Activated CD8-positive, alpha-beta memory T cell treated with anti-CD3 and anti-CD28 coated beads, Interleukin-2, amount 50 U/mL, for 4 hours (primary cell): ENCODE results near the gene GPR84.
"Not testable (repeated sequence)": the region's sequence is repeated elsewhere in the genome, so short reads cannot be mapped to it uniquely, and the experiment has no call there.

Experiments
- DNase-seq: peaks from one replicate; pipeline ENCODE4 v3.0.0-alpha.2; 2020

The GPR84 gene

DNA sequence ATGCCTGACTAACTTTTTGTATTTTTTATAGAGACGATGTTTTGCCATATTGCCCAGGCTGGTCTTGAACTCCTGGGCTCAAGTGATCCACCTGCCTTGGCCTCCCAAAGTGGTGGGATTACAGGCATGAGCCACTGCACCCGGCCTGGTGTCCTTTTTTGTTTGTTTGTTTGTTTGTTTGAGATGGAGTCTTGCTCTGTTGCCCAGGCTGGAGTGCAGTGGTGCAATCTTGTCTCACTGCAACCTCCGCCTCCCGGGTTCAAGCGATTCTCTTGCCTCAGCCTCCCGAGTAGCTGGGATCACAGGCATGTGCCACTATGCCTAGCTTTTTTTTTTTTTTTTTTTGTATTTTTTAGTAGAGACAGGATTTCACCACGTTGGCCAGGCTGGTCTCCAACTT lies 10.0 kb downstream of the GPR84 start:
- DNase-seq, result not testable (repeated sequence)

DNA sequence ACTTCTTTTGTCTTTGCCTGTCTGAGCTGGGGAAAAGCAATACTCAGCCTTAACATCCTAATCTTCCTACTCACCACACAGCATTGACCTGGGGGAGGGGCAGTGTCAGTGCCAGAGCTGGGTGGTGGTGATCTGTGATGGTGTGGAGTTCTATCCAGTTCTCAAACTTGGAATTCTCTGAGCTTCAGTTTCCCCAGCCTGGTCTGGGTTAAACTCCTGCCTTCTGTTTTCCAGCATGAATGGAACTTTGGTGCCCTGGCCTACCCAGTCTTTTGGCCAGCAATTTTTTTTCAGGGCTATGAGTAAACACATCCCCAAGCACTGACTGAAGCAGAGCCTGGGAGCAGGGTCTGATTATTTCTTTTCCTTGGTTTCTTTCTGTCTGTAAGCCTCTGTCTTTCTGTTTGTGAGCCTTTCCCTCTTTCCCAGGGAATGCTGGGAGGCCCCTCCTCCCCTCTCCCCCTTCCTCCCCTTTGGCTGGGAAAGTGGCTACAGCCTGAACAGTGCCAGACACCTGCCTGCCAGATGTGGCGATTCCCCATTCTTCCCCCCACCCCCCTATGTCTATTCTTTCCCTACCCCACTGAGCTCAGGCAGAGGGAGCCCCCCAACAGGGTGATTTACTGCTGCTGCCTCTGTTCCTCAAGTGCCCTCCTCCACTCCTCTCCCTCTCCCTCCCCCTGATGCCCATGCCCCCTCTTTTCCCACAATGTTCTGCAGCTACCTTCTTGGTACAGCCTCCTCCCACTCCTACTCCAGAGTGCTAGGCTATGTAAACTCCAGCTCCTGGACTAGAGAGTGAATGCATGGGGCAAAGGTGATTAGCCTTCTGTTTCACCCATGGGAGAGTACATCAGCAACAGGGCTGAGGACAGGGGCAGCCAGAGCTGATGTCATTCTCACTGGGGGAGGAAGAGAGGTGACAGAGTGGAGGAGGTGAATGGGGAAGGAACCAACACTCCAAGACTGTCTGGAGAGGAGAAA lies 11.1 kb downstream of the GPR84 start:
- DNase-seq, result no peak

DNA sequence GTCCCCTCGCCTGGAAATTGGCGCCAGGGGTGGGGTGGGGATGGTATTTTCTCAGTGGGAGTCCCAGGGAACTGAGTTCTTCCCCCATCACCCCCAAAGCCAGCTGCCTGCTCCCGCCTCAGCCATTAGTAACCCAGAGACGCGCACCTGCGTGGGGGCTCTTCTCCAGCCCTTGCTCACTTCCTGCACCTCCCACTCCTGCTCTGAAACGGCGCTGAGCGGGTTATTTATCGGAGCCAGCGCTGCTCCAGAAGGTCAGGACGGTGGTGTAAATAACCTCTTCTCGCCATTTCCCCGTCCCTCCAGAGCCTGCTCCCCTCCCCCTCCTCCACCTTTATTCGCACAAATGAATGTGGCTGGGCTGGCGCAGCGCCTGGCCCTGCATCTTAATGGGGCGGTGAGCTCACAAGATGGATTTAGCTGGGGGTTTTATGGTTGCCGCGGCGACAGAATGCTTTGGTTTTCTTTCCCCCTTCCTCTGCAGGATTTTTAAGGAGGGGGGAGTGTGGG lies 12.2 kb downstream of the GPR84 start:
- peak; percentile 50 for DNase-seq

DNA sequence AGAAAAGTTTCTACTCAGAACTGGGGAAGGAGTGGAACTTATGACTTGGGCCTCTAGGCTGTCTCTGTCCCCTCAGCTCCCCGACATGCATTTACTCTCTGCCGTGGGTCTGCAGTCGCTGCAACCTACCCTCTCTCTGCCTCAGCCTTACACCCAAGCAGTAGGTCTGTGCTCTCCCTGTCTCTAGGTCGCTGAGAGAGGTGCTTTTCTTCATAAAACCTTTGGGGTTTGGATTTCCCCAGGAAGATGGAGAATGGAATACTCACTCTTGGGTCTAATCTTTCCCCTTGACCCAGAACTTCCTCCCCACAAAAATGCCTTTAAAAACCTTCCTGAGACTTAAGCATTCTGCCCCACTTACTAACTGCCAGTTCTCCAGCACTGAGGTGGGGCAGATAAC lies 12.9 kb downstream of the GPR84 start:
- no peak for DNase-seq

DNA sequence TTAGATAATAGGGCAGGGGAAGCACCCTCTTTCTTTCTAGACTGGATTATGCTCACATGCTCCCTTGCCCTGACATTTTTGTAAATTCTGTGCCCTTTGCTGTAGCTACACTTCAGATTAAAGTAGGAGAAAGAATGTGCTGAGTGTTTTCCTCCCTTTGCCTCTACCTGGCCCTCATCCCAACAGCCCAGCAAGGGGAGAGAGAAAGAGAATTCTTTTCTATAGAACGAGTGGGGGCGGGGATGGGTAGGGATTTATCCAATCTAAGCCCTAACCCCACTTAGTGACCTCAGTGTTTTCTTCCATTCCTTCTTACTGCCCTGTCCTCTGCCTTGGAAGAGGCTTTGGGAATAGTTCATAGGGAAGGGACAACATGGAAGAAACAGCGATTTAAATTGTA lies 13.5 kb downstream of the GPR84 start:
- DNase-seq, result no peak

DNA sequence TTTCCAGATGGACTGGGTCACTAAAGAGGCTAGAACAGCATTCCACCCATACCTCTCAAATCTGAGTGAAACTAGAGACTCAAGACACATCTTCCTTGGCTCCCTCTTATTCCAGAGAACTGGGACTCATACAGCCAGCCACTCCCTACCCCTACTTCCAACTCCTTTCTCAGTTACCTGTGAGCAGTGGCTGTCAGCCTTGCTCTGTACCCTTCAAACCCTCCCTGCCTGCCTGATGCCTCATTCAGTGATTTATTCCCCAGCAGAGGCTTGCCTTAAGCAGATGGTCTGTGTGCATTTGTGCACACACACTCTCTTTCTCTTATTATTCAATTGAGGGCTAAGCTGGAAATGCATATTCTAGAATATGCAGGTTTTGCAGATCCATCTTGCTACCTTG lies 14.6 kb downstream of the GPR84 start:
- DNase-seq, result no peak

DNA sequence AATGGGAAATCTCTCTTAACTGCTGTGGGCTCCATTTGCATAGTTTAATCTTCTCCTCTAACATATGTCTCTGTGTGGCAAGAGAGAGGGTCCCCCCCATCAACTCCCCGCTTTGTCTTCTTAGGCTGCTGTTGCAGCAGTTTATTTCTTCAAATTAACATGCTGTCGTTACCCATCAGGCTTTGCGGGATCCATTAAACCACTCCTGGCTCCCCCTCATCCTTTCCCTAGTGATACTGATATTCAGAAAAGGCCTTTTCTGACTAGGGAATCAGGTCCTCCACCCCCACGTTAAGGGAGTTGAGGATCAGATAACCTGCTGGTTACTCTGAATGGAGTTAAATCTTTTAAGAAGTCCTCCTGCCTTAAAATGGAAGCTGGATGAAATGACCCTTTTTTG lies 15.2 kb downstream of the GPR84 start:
- no peak for DNase-seq

DNA sequence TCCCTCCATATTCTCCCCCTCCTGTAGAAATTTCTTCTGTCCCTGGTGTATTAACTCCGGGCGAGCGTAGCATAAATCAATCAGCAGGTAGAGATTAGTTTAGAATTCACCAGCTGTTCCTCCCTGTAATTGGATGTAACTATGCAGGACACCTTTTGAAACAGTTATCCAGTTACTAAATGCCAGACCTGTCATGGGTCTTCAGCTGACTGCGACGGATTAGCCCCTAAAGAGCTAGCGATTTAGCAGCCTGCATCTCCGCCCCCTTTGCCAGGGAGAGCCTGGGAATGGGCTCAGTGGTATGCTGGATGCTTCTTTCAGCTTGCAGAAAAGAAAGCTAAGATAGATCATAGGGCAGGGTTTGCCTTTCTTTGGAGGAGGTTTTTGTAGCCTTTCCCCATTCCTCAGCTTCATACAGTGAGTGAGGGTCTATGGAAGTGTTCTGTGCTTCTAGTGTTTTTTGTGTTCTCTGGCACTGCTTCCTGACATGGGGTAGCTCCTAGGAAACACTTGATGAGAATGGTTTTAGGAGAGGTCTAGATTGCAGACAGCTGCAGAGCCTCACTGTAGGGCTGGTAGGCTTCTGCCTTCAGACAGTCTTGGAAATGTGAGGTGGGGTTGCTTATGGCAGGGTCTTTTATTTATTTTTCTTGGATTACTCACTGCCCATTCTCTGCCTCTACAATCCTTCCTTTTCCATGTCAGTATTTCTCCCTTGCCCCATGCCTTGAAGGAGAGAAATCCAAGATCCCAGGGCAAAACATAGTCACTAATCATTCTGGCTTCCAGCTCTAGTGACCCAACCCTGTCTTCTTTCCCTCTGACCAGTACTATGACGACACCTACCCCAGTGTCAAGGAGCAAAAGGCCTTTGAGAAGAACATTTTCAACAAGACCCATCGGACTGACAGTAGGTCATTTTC lies 22.6 kb downstream of the GPR84 start:
- no peak for DNase-seq

DNA sequence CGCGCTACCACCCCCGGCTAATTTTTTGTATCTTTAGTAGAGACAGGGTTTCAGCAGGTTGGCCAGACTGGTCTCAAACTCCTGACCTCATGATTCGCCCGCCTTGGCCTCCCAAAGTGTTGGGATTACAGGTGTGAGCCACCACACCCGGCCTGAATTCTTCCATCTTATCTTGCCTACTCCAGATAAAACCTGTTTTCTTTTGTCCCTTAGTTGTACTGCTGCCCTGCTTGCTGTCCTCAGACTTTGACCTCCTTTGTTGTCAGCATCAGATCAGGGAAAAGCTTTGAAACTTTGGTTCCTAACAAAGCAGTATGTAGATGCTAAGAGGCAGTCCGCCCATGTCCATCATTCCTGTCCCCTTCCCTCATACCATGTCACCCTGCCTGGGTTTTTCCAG lies 23.4 kb downstream of the GPR84 start:
- DNase-seq, result no peak

DNA sequence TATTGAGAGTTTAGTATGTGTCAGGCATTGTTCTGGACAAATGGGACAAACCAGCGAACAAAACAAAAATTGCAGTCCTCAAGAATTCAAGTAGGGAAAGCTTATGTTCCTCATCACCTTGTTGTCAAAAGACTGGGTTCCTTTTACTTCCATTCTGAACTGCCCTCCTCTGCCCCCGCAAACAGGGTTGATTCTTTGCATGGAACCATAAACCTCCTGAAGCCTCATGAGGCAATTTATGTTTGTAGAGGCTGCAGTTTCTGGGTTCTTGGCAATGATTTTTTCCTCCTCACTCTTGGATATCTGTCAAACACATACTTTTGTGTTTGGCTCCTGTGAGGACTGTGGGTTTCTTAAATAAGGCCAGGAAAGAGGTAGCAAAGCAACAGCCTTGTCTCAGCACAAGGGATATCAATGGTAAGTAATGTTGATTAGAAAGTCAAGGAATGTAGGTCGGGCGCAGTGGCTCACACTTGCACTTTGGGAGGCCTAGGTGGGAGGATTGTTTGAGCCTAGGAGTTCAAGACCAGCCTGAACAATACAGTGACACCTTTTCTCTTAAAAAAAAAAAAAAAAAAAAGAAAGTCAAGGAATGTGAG lies 25.5 kb downstream of the GPR84 start:
- DNase-seq, result no peak

DNA sequence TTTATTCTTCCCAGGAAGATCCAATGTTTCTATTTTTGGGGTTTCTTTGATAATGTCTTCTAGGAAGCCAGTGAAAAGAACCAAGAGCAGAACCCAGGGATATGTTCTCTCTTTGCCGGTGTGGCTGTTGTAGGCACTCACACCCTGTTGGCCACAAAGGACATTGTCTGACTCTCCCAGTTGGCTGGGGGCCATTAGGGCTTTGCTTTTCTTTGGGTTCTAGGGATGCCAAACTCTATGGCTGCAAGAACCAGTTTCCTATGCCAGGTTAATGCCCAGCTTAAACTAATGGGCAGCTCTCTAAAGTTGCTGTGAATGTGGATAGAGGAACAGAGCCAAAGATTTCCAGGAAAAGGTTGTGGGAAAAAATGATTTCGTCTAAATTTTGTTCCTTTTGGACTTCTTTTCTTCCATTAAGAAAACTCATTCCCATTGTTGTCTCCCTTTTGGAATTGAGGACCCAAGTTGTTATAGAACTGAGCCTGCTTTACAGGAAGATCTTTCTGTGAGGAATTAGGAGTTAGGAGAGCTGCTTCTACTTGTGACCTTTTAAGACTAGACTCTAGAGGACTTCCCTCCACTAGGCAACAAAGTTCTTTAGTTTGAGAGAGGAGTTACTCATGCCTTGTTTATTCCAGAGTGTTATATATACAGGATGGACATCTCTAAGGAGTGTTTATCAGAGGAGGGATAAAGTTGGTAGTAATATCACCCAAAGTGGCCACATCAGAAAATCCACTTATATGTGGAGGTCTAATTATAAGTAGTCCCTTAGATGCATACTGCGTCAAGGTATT lies 26.2 kb downstream of the GPR84 start:
- DNase-seq, result no peak

DNA sequence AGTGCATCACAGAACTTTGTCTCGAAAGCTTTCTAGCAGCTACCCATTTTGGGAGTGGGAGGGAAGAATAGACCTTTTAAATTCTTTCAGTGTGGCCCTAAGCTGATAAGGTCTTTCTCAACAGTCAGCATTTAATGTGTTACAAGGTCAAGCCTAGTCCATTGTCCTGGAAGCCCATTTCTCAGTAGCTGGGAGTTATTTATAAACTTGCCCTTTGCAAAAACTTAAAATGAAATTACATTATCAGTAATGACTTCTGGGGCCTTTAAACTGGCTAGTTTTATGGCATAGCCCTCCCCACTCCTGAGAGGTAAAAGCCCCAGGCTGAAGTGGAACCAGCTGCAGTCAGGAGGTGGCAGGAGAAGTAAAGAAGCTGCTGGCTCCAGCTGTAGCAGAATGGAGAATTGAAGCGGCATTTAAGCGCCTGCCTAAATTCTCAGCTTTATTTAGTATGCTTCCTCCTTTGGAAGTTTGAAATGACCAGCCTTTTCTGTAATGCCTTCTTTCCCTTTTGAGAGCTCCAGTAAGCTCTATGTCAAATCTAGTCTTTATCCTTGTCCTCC lies 26.9 kb downstream of the GPR84 start:
- no peak for DNase-seq

DNA sequence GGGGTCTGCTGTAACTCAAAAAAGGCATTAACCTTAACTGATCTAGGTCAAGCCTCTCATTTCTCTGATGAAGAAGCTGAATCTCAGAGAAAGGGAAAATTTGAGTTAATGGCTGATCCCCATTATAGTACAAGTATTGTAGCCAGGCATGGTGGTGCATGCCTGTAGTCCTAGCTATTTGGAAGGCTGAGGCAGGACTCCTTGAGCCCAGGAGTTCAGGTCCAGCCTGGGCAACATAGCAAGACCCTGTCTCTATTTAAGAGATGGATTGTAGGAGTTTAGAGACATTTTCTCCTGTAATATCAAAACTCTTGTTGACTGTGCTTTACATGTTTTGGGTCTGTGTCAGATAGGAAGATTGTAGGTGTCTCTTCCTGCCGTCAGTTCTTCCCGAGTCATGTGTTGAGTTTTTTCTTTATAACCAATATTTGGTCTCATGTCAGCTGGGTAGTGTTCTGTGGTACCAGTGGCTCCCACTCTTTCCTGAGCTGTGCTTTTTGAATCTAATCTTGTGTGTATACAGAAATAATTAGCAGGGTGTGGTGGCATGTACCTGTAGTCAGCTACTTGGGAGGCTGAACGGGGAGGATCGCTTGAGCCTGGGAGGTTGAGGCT lies 30.8 kb downstream of the GPR84 start:
- DNase-seq, result no peak

DNA sequence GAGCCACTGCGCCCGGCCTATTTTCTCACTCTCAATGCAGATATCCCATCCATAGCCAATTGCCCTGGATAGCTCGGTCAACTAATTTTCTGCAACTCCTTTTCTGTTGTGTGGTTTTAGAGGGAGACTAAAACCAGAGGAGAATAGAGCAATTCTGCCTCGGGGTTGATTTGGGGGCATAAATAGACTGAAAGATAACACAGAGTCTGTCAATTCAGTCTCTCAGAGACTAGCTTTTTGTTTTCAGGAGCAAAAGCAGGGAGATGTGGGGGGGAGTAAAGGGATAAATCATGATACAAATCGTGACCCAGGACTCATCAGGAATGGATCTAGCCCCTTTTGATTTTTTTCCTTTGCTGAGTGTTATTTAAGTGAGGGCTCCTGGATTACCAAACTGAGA lies 32.8 kb downstream of the GPR84 start:
- DNase-seq, result no peak

DNA sequence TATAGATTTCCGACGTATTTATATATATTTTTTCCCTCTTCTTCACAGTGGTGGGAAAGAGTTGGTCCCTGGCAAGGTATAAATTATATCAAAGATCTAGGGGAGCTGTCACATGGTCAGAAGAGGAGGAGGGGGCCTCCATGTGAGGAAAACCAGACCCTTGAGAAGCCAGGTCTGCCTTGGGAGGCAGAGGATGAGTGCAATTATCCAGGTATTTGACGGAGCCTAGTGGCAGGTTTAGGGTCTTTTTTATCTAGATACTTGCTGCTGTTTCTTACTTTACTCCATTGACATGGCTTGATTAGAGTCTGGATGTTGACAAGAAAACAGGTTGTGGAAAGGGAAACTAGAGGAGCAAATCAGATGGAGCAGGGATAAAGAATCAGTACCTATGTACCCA lies 33.8 kb downstream of the GPR84 start:
- DNase-seq, result no peak

DNA sequence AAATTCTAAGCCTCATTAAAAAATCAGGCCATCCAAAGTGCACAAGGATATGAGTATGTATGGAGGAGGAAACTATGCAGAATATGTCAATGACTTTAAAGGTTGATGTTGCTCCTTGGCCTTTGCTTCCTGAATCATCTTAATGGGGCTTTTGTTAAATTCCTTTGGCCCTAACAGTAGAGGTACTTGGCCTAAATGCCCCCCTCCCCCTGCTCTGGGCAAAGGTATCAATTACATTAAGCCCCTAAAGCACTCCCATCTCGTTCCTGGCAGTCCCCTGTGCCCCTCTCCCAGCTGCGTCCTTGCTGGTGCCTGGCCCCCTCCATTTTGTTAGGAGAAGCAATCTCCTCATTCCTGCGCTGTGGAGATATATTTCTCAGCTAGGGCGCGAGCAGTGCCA lies 34.5 kb downstream of the GPR84 start:
- DNase-seq, result no peak

DNA sequence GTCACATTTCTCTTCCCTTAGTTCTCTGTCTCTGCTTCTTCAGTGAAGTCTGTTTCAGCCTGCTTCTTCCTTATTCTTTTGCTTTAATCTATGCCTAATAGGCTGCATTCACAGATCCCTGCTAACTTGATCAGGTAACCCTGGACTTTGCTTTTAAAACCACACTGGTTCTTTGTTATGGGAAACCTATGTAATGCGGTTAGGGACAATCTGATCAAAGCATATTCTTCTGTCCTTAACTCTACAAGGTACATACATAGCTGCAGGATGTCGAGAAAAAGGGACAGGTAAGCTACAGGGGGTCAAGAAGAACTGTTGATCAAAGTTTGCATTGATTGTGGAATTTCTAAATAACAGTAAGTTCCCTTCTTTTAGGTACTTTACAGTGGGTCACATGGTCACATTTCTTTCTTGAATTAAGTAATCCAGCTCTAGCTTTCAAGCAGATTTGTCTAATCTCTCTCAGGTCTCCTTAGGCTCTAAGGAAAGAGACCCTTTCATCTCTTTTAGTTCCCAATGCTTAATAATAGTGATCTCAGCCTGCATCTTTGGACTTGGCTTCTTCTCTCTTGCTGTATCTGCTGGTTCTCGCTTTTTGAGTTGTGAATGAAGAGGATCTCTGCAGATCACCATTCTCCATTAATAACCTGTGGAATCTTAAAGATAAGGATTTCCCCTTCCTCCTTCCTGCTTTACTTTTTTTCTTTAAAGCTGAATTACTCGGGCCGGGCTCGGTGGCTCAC lies 35.5 kb downstream of the GPR84 start:
- no peak for DNase-seq

DNA sequence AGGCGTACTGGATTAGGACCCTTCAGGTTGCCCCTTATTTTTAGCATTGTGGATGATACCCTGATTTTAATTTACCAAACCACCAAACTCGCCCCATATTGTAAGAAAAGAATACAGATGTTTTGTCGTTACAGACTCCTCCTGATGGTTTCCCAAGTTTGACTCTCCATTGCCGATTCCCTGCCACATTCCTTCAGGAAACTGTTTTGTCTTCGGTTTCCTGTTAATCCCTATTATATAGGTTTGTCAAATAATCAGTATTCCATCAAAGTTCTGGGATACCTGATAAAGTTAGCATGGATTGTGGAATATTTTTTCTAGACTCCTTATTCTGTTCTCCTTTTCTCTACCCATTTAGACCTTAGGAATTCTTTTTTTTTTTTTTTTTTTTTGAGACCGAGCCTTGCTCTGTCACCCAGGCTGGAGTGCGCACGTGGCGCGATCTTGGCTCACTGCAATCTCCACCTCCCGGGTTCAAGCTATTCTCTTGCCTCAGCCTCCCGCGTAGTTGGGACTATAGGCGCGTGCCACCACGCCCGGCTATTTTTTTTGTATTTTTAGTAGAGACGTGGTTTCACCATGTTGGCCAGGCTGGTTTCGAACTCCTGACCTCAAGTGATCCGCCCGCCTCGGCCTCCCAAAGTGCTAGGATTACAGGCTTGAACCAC lies 38.7 kb downstream of the GPR84 start:
- not testable (repeated sequence) for DNase-seq

DNA sequence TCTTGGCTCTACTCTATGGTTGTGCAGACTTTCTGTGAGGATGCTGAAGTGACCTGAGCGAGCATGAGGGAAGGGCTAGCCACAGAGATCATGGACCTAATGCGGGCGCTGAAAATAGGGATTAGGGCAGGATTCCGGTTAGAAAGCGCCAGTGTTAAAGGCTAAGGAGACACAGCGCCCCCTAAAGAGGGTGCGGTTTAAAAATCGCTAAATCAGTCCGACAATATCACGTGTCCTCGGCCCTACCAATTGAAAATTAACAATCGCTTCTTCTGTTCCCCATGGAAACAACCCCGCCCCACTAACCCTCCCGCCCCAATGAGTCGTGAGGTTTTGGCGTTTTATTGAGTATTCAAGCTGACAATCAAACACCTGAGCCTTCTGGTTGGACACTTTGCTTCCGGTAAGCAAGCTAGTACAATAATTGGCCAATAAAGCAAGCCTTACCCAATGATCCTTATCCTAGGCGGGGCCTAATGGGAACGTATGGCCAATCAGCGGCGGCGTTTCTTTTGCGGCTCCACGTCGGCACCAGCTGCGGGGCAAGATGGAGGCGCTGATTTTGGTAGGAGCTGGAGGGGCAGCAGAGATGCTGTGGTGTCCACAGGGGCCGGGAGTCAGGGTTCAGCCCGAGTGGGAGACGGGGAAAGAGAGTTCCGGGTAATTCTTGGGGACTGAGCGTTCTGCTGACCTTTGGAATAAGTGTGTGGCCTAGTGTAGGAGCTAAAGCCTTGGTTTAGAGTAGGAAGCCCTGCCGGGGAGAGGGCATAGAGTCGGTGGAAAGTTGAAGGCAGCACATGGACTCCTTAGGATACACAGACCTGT lies 39.5 kb downstream of the GPR84 start, which contains the start of gene COPZ1:
COPZ1 (plus strand) TSS at position 515 of the 825 bp plus-strand sequence; CDS start at position 548, 33 bp downstream.
- peak; percentile 87 for DNase-seq
